Mammary epithelial cell (primary cell): ENCODE measurements around the gene CFAP74.

ENCODE experiments used
- CTCF ChIP-seq, 2 donors: IDR thresholded peaks in 1 of 2; conservative IDR thresholded peaks in 1 of 2; 2 replicates each; pipeline ENCODE4 v1.5.1; 2011 to 2012; ENCODE audit warnings: inconsistent platforms in 2 of 2, low read length in 2 of 2, mild to moderate bottlenecking in 2 of 2, control low read depth in 1 of 2, low read depth in 1 of 2; ENCODE audit not compliant: insufficient read depth in 1 of 2; ENCODE audit errors: extremely low read depth in 1 of 2
- EZH2 ChIP-seq: IDR thresholded peaks from 2 replicates; pipeline ENCODE4 v1.6.1; 2012; ENCODE audit warnings: low read length, inconsistent platforms, borderline replicate concordance

GRCh38 chr1:2037314-2037979, 33.9 kb upstream of the CFAP74 start:
- TF ChIP-seq CTCF (conservative IDR thresholded peaks at IDR 0.05 in 1 of 2, IDR thresholded peaks at IDR 0.05 in 1 of 2; ENCODE audit: extremely low read depth in 1 of 2, insufficient read depth in 1 of 2, low read depth in 1 of 2, low read length in 2 of 2) (no peak), EZH2 (no peak)
